Measurements from ENCODE around the gene VWC2. TPM values are rescaled to one million over a fixed set of nuclear protein-coding genes. Genes with fewer than 3 reads are reported as not detected.

Gene VWC2
- total RNA-seq, 6 experiments from 2014 or later: not detected

DNA sequence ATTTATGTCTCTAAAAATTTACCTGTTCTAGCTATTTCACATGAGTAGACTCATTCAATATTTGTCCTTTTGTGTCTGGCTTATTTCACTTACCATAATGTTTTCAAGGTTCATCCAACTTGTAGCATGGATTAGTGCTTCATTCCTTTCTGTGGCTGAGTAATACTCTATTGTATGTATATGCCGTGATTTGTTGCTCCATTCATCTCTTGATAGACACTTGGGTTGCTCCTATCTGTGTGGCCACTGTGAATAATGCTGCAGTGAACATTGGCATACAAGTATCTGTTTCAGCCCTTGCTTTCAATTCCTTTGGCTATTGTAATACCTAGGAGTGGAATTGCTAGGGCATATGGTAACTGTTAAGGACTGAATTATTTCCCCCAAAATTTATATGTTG is 86.9 kb downstream of the VWC2 start:
- no peak overlapping the region for H3K4me3 Mint-ChIP-seq
- DNase-seq: no peak
- peaks cover 15% of the 10 kb centered on the region for H3K9me3 Mint-ChIP-seq
- H3K27me3 Mint-ChIP-seq (ENCODE audit: insufficient read depth): no peaks in the 10 kb centered on the region; the same call in 1 of the 2 replicates
- no peak overlapping the region for H3K27ac Mint-ChIP-seq
- TF ChIP-seq, protein P1, sequence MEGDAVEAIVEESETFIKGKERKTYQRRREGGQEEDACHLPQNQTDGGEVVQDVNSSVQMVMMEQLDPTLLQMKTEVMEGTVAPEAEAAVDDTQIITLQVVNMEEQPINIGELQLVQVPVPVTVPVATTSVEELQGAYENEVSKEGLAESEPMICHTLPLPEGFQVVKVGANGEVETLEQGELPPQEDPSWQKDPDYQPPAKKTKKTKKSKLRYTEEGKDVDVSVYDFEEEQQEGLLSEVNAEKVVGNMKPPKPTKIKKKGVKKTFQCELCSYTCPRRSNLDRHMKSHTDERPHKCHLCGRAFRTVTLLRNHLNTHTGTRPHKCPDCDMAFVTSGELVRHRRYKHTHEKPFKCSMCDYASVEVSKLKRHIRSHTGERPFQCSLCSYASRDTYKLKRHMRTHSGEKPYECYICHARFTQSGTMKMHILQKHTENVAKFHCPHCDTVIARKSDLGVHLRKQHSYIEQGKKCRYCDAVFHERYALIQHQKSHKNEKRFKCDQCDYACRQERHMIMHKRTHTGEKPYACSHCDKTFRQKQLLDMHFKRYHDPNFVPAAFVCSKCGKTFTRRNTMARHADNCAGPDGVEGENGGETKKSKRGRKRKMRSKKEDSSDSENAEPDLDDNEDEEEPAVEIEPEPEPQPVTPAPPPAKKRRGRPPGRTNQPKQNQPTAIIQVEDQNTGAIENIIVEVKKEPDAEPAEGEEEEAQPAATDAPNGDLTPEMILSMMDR (IDR thresholded peaks at IDR 0.05): no peak
- H3K36me3 Mint-ChIP-seq (ENCODE audit: low read depth): no peaks in the 10 kb centered on the region
- no peaks in the 10 kb centered on the region for H3K4me1 Mint-ChIP-seq (ENCODE audit: low read depth)

DNA sequence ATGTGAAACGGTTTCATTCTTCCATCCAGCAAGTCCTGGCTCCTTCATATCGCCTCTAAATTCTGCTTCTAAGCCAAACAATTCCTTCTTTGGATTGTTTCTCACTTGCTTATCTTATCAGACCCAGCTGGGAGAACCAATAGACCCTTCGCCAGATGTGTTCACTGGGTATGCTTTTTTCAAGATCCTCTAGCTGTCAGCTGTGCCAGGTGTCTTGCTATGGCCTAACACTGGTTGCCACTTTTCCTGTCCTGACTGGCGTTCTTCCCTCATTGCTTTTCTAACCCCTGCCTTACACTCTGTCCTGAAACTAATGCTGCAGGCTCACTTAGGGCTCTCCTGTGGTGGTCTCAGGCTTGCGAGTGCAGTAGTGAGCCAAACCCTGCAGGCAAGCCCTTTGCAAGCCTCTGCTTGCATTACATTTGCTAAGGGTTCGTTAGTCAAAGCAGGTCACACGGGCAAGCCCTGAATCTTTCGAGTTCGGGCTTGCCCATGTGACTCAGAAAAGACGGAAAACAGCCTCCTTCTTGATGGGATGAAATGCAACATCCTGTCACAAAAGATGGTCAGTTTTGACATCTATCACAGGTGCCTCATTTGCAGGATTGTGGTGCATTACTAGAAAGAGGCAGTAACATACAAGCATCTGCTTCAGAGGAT is 92.8 kb downstream of the VWC2 start:
- no peak for DNase-seq
- Mint-ChIP-seq H3K9me3 (peaks cover 50% of the 10 kb centered on the region), H3K27ac (no peak overlapping the region), H3K4me3 (no peak overlapping the region), H3K36me3 (ENCODE audit: low read depth) (no peaks in the 10 kb centered on the region; the same call in 1 of the 2 replicates), H3K27me3 (ENCODE audit: insufficient read depth) (no peaks in the 10 kb centered on the region; the same call in 1 of the 2 replicates), H3K4me1 (ENCODE audit: low read depth) (no peaks in the 10 kb centered on the region)
- TF ChIP-seq, protein P1 (IDR thresholded peaks at IDR 0.05): no peak

DNA sequence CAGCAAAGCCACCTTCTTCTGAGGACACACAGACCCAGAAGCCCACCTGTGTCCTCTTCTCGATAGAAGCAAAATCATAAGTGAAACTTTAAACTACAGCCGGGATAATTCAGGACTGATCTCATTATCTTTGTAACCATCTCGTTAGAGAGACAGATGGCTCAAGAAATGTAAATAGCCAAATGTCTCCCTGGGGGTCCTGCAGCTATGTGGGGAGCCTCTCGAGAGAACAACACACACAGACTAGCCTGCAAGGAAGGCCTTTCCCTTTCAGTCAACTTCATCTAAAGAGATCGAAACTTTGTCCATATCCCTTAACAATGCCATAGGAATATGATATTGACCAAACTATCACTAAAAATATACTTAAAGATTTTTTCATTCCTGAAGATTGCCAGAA is 93.5 kb downstream of the VWC2 start:
- H3K27ac Mint-ChIP-seq: no peak overlapping the region
- H3K9me3 Mint-ChIP-seq: peaks cover 53% of the 10 kb centered on the region
- no peak overlapping the region for H3K4me3 Mint-ChIP-seq
- DNase-seq: no peak
- H3K4me1 Mint-ChIP-seq (ENCODE audit: low read depth): no peaks in the 10 kb centered on the region
- TF ChIP-seq, protein P1 (IDR thresholded peaks at IDR 0.05): no peak
- H3K27me3 Mint-ChIP-seq (ENCODE audit: insufficient read depth): no peaks in the 10 kb centered on the region; the same call in 1 of the 2 replicates
- no peaks in the 10 kb centered on the region; the same call in 1 of the 2 replicates for H3K36me3 Mint-ChIP-seq (ENCODE audit: low read depth)

DNA sequence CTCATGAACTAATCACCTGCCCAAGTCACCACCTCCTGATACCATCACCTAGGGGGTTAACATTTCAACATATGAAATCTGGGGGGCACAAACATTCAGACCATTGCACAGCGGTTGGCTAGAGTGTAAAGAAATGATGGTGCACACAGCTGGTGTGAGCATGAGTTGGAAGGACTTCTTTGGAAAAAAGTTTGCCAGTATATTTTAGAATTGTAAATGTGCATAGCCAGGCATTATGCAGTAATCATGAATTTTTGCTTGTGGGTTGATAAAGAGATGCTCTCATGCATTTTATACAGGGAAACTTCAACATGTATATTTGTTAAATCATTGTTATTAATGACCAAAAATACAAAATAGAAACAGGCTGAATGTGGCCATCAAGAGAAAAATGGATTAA is 100.0 kb downstream of the VWC2 start:
- H3K27ac Mint-ChIP-seq: no peak overlapping the region
- TF ChIP-seq, protein P1 (IDR thresholded peaks at IDR 0.05): no peak
- no peaks in the 10 kb centered on the region for H3K4me1 Mint-ChIP-seq (ENCODE audit: low read depth)
- no peaks in the 10 kb centered on the region; the same call in 1 of the 2 replicates for H3K36me3 Mint-ChIP-seq (ENCODE audit: low read depth)
- no peaks in the 10 kb centered on the region for H3K27me3 Mint-ChIP-seq (ENCODE audit: insufficient read depth)
- peaks cover 39% of the 10 kb centered on the region for H3K9me3 Mint-ChIP-seq
- H3K4me3 Mint-ChIP-seq: no peak overlapping the region
- DNase-seq: no peak

DNA sequence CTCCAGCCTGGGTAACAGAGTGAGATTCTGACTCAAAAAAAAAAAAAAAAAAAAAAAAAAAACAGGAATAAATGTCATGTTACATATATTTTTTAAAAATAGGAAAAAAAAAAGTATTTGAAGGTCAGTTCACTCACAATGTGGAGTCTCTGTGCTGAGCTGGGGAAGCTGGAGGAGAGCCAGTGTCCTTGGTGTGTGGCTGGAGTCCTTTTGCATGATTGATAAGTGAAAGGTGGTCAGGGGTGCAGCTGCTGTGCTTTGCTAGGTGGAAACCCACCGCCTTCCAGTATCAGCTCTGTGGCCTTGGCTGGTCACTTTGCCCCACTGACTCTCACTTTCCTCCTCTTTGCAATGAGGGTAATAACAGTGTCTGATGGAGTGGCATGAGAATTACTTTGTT is 101.9 kb downstream of the VWC2 start:
- DNase-seq: no peak
- no peak overlapping the region for H3K4me3 Mint-ChIP-seq
- no peaks in the 10 kb centered on the region for H3K27me3 Mint-ChIP-seq (ENCODE audit: insufficient read depth)
- H3K4me1 Mint-ChIP-seq (ENCODE audit: low read depth): no peaks in the 10 kb centered on the region
- TF ChIP-seq, protein P1 (IDR thresholded peaks at IDR 0.05): no peak
- no peaks in the 10 kb centered on the region for H3K36me3 Mint-ChIP-seq (ENCODE audit: low read depth)
- no peak overlapping the region for H3K27ac Mint-ChIP-seq
- peaks cover 26% of the 10 kb centered on the region for H3K9me3 Mint-ChIP-seq

Data from HFFc6 (cell line).